Left lung (tissue), 10 donors: ENCODE results near the gene ST7L. TPM values are rescaled to one million over a fixed set of nuclear protein-coding genes. Genes with fewer than 3 reads are reported as not detected.

ENCODE experiments used
- ATAC-seq: fragments of 200-7000 bp; cut with Tn5 transposase; one replicate; pipeline ENCODE4 v1.9.1; 2020; ENCODE audit warnings: moderate library complexity
- DNase-seq, 4 donors: peaks; one replicate each; pipeline ENCODE4 v3.0.0-alpha.2; 2013 to 2020
- H3K27ac ChIP-seq, 2 donors: fragments of 200-600 bp; sonication (generic) in 1 of 2; one replicate each; pipeline versions ENCODE4 v1.5.0 to v1.8.0; 2020 to 2021
- H3K27me3 ChIP-seq, 2 donors: fragments of 200-600 bp; sonication (generic) in 1 of 2; one replicate each; pipeline versions ENCODE4 v1.5.0 to v1.8.0; 2020 to 2021
- H3K36me3 ChIP-seq, 2 donors: fragments of 200-600 bp; sonication (generic) in 1 of 2; one replicate each; pipeline versions ENCODE4 v1.5.0 to v1.8.0; 2020 to 2021
- H3K4me1 ChIP-seq, 2 donors: fragments of 200-600 bp; one replicate each; pipeline ENCODE4 v1.8.0; 2021
- H3K4me3 ChIP-seq, 2 donors: fragments of 200-600 bp; sonication (generic) in 1 of 2; one replicate each; pipeline versions ENCODE4 v1.5.0 to v1.8.0; 2020 to 2021; ENCODE audit warnings: mild to moderate bottlenecking in 1 of 2
- H3K9me3 ChIP-seq, 2 donors: fragments of 200-600 bp; sonication (generic) in 1 of 2; one replicate each; pipeline versions ENCODE4 v1.5.0 to v1.8.0; 2020 to 2021
- intact Hi-C, 2 donors: fragments of 100-400 bp; cut with DNase I; formaldehyde crosslinking; loops; one replicate each; pipeline versions ENCODE4 v1.11.2 to v1.14.2; 2022
- polyA plus RNA-seq, 6 donors: library from polyadenylated mRNA; unstranded; fragments of 120-200 nt; gene quantifications; one replicate each; pipeline ENCODE4 v1.2.1, GENCODE V29; 2013; ENCODE audit not compliant: insufficient read length in 6 of 6
- total RNA-seq, 2 donors: library from RNA; stranded (reverse); fragmentation: NEBNext Ultra II Directional; extraction: Animal tissue kit (Norgen Biotek cat#: 25700); gene quantifications; one replicate each; pipeline ENCODE4 v1.2.1, GENCODE V29; 2021
- TF ChIP-seq, protein P1 (sequence below), 2 donors: fragments of 200-600 bp; sonication (generic) in 1 of 2; IDR thresholded peaks; one replicate each; pipeline versions ENCODE4 v1.5.0 to v1.8.0; 2021; ENCODE audit warnings: antibody characterized with exemption in 2 of 2
- donor health status: DM: no; HTN: yes; CAD: no.
- donor health status: DM: no; HTN: no; CAD: no.

ST7L gene
- total and polyA plus RNA-seq, 8 donors = 15.9 to 35.2 (median 26.8) TPM

- H3K27ac ChIP-seq = peak overlapping the region in 1 of 2 donors; percentile 57
- ATAC-seq (peak; percentile 17), DNase-seq (no peak)
- no peaks in the 10 kb centered on the region for H3K9me3 ChIP-seq
- H3K27me3 ChIP-seq = no peaks in the 10 kb centered on the region
- no peaks in the 10 kb centered on the region for H3K36me3 ChIP-seq
- TF ChIP-seq, protein P1, sequence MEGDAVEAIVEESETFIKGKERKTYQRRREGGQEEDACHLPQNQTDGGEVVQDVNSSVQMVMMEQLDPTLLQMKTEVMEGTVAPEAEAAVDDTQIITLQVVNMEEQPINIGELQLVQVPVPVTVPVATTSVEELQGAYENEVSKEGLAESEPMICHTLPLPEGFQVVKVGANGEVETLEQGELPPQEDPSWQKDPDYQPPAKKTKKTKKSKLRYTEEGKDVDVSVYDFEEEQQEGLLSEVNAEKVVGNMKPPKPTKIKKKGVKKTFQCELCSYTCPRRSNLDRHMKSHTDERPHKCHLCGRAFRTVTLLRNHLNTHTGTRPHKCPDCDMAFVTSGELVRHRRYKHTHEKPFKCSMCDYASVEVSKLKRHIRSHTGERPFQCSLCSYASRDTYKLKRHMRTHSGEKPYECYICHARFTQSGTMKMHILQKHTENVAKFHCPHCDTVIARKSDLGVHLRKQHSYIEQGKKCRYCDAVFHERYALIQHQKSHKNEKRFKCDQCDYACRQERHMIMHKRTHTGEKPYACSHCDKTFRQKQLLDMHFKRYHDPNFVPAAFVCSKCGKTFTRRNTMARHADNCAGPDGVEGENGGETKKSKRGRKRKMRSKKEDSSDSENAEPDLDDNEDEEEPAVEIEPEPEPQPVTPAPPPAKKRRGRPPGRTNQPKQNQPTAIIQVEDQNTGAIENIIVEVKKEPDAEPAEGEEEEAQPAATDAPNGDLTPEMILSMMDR (IDR thresholded peaks at IDR 0.05) = no peak
- no peak overlapping the region for H3K4me3 ChIP-seq
- H3K4me1 ChIP-seq = peaks cover 0 to 74% of the 10 kb centered on the region in 2 donors
- intact Hi-C loops = no loop called here
Observed at GRCh38 chr1:112636597-112637253, 17.8 kb upstream of the ST7L start.

DNA sequence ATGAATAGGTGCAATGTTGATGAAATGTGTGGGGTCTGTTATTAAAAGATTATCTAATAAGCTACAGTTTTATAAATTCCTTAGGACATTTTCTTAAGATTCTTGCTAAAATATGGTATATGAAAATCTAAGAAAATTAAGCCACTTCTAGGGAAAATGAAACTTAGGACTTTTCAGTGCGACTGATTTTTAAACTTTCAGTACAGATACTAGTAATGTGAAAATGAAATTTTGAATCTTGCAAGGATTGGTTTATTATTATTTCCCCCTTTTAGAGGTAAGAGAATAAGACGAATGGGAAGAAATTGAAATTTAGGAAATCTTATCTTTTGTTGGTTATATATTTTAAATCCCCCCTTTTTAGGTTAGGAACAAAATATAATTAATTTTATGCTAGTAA, 17.1 kb upstream of the ST7L start:
- ATAC-seq (no peak), DNase-seq (no peak)
- Histone ChIP-seq H3K4me1 (peaks cover 0 to 72% of the 10 kb centered on the region in 2 donors), H3K4me3 (no peak overlapping the region), H3K9me3 (no peaks in the 10 kb centered on the region), H3K36me3 (no peaks in the 10 kb centered on the region), H3K27me3 (no peaks in the 10 kb centered on the region), H3K27ac (peak overlapping the region in 1 of 2 donors; percentile 57)
- intact Hi-C loops = no loop called here
- TF ChIP-seq, protein P1 (IDR thresholded peaks at IDR 0.05) = no peak

- H3K4me1 ChIP-seq = peaks cover 0 to 87% of the 10 kb centered on the region in 2 donors
- intact Hi-C loops = no loop called here
- H3K27ac ChIP-seq = no peak overlapping the region
- TF ChIP-seq, protein P1 (IDR thresholded peaks at IDR 0.05) = no peak
- H3K9me3 ChIP-seq = no peaks in the 10 kb centered on the region
- H3K27me3 ChIP-seq = no peaks in the 10 kb centered on the region
- no peak for ATAC-seq
- no peak for DNase-seq
- H3K4me3 ChIP-seq = no peak overlapping the region
- H3K36me3 ChIP-seq = peaks cover 0 to 8% of the 10 kb centered on the region in 2 donors
Observed at GRCh38 chr1:112634367-112634766, 15.4 kb upstream of the ST7L start.

- intact Hi-C loops = no loop called here
- TF ChIP-seq, protein P1 (IDR thresholded peaks at IDR 0.05) = no peak
- H3K27ac ChIP-seq = no peak overlapping the region
- peaks cover 0 to 8% of the 10 kb centered on the region in 2 donors for H3K36me3 ChIP-seq
- no peak for DNase-seq
- H3K4me1 ChIP-seq = peaks cover 3 to 94% of the 10 kb centered on the region in 2 donors
- H3K9me3 ChIP-seq = no peaks in the 10 kb centered on the region
- H3K27me3 ChIP-seq = no peaks in the 10 kb centered on the region
- ATAC-seq = no peak
- no peak overlapping the region for H3K4me3 ChIP-seq
Observed at GRCh38 chr1:112633628-112634027, 14.7 kb upstream of the ST7L start.

DNA sequence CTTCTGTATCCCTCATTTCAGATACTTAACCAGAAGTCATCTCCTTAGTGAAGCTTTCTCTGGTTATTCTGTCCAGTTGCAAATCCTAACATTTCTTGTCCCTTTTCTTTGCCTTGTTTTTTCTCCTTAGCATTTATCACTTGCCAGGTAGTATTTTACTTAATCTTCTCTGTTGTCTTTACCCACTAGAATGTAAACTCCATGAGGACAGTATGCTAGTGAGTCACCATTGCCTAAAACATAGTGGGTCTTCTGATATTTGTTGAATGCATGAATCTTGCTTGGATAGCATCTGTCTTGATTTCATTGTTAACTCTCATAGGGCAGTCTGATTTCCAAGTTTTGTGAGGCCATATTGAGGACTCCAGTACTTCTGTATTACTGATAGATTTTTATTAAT, 10.3 kb upstream of the ST7L start:
- no peaks in the 10 kb centered on the region for H3K9me3 ChIP-seq
- ATAC-seq = no peak
- intact Hi-C loops = loop anchor here in 1 of 2 donors (10.0 kb wide), 2 partner anchors 46 to 76 kb away; partner anchors contain the start of genes MOV10 and RHOC
- no peaks in the 10 kb centered on the region for H3K27me3 ChIP-seq
- peaks cover 12 to 97% of the 10 kb centered on the region in 2 donors for H3K4me1 ChIP-seq
- peaks cover 0 to 8% of the 10 kb centered on the region in 2 donors for H3K36me3 ChIP-seq
- no peak for DNase-seq
- no peak overlapping the region for H3K4me3 ChIP-seq
- TF ChIP-seq, protein P1 (IDR thresholded peaks at IDR 0.05) = no peak
- H3K27ac ChIP-seq = no peak overlapping the region
